ENCODE data around the gene ANTXR2. TPM values are rescaled to one million over a fixed set of nuclear protein-coding genes. Genes with fewer than 3 reads are reported as not detected.

ANTXR2 gene
- total RNA-seq, 2 experiments from 2014 or later: 15.3 to 16.7 TPM

GRCh38 chr4:80115368-80116181 lies 42.5 kb upstream of the ANTXR2 start:
- no peak for TF ChIP-seq CTCF (IDR thresholded peaks at IDR 0.05)
- Mint-ChIP-seq H3K27me3 (no peaks in the 10 kb centered on the region), H3K4me1 (ENCODE audit: low read depth) (no peaks in the 10 kb centered on the region), H3K4me3 (no peak overlapping the region), H3K36me3 (ENCODE audit: low read depth) (no peaks in the 10 kb centered on the region), H3K9me3 (peaks cover 12% of the 10 kb centered on the region), H3K27ac (no peak overlapping the region)
- no peak for ATAC-seq (ENCODE audit: poor library complexity)
- Histone ChIP-seq H3K4me3 (ENCODE audit: low read length) (no peak overlapping the region), H3K27me3 (ENCODE audit: control insufficient read depth in 1 of 2, insufficient read depth in 2 of 2, low read length in 2 of 2) (no peaks in the 10 kb centered on the region), H3K27ac (ENCODE audit: low read depth in 1 of 2, low read length in 2 of 2) (no peak overlapping the region), H3K36me3 (ENCODE audit: insufficient read depth, low read length) (no peaks in the 10 kb centered on the region), H3K9me3 (ENCODE audit: control insufficient read depth in 1 of 2, insufficient read depth in 1 of 2, low read length in 2 of 2) (peaks cover 0 to 7% of the 10 kb centered on the region in 2 experiments), H3K4me1 (ENCODE audit: insufficient read depth, low read length) (no peaks in the 10 kb centered on the region)
- CTCF ChIA-PET: no interaction called here
- DNase-seq: no peak
- intact Hi-C loops (cut with DNase I, micrococcal nuclease): no loop called here
- POLR2A ChIA-PET: no interaction called here

- no peak for DNase-seq
- Mint-ChIP-seq H3K27ac (no peak overlapping the region), H3K4me3 (no peak overlapping the region), H3K9me3 (peaks cover 12% of the 10 kb centered on the region), H3K36me3 (ENCODE audit: low read depth) (no peaks in the 10 kb centered on the region), H3K27me3 (no peaks in the 10 kb centered on the region), H3K4me1 (ENCODE audit: low read depth) (no peaks in the 10 kb centered on the region)
- no peak overlapping the region for H3K4me3 ChIP-seq (ENCODE audit: low read length)
- H3K27ac ChIP-seq (ENCODE audit: low read depth in 1 of 2, low read length in 2 of 2): no peak overlapping the region
- H3K9me3 ChIP-seq (ENCODE audit: control insufficient read depth in 1 of 2, insufficient read depth in 1 of 2, low read length in 2 of 2): peaks cover 0 to 7% of the 10 kb centered on the region in 2 experiments
- no peak for TF ChIP-seq CTCF (IDR thresholded peaks at IDR 0.05)
- no peaks in the 10 kb centered on the region for H3K4me1 ChIP-seq (ENCODE audit: insufficient read depth, low read length)
- H3K36me3 ChIP-seq (ENCODE audit: insufficient read depth, low read length): no peaks in the 10 kb centered on the region
- no peak for ATAC-seq (ENCODE audit: poor library complexity)
- intact Hi-C loops (cut with DNase I, micrococcal nuclease): no loop called here
- no peaks in the 10 kb centered on the region for H3K27me3 ChIP-seq (ENCODE audit: control insufficient read depth in 1 of 2, insufficient read depth in 2 of 2, low read length in 2 of 2)
- ChIA-PET CTCF (no interaction called here), POLR2A (no interaction called here)
These were observed 41.8 kb upstream of the ANTXR2 start for GRCh38 chr4:80114732-80115265.

GRCh38 chr4:80113615-80114014 lies 40.6 kb upstream of the ANTXR2 start:
- H3K9me3 ChIP-seq (ENCODE audit: control insufficient read depth in 1 of 2, insufficient read depth in 1 of 2, low read length in 2 of 2): peaks cover 0 to 7% of the 10 kb centered on the region in 2 experiments
- CTCF ChIA-PET: no interaction called here
- intact Hi-C loops (cut with DNase I, micrococcal nuclease): no loop called here
- DNase-seq: no peak
- no peaks in the 10 kb centered on the region for H3K27me3 ChIP-seq (ENCODE audit: control insufficient read depth in 1 of 2, insufficient read depth in 2 of 2, low read length in 2 of 2)
- no peaks in the 10 kb centered on the region for H3K4me1 ChIP-seq (ENCODE audit: insufficient read depth, low read length)
- H3K27ac Mint-ChIP-seq: no peak overlapping the region
- no peak overlapping the region for H3K4me3 ChIP-seq (ENCODE audit: low read length)
- POLR2A ChIA-PET: no interaction called here
- H3K36me3 ChIP-seq (ENCODE audit: insufficient read depth, low read length): no peaks in the 10 kb centered on the region
- no peak for TF ChIP-seq CTCF (IDR thresholded peaks at IDR 0.05)
- no peak overlapping the region for H3K27ac ChIP-seq (ENCODE audit: low read depth in 1 of 2, low read length in 2 of 2)
- no peaks in the 10 kb centered on the region for H3K4me1 Mint-ChIP-seq (ENCODE audit: low read depth)
- ATAC-seq (ENCODE audit: poor library complexity): no peak
- H3K27me3 Mint-ChIP-seq: no peaks in the 10 kb centered on the region
- peaks cover 12% of the 10 kb centered on the region for H3K9me3 Mint-ChIP-seq
- no peak overlapping the region for H3K4me3 Mint-ChIP-seq
- no peaks in the 10 kb centered on the region for H3K36me3 Mint-ChIP-seq (ENCODE audit: low read depth)

All from CD4-positive, alpha-beta T cell (primary cell).